Small intestine (tissue), 7 donors: ENCODE results near the gene PDE8A. TPM values are rescaled to one million over a fixed set of nuclear protein-coding genes. Genes with fewer than 3 reads are reported as not detected.

ENCODE experiments used
- DNase-seq, 2 donors: peaks; one replicate each; pipeline versions ENCODE4 v3.0.0 to v3.0.0-alpha.2; 2013
- FAIRE-seq: peaks from 2 replicates; lab custom pipeline; 2012; peaks lifted over from hg19 to GRCh38; lab: Jason Lieb, UNC
- H3K27ac ChIP-seq, 3 donors: one replicate each; pipeline ENCODE4 v1.5.1; 2013; ENCODE audit warnings: low read length in 2 of 3, mild to moderate bottlenecking in 2 of 3, control low read depth in 1 of 3, inconsistent platforms in 1 of 3, low read depth in 1 of 3, moderate library complexity in 1 of 3
- H3K27me3 ChIP-seq, 3 donors: one replicate each; pipeline ENCODE4 v1.6.1; 2013; ENCODE audit warnings: low read length in 3 of 3, inconsistent platforms in 1 of 3; ENCODE audit not compliant: control insufficient read depth in 3 of 3, insufficient read depth in 3 of 3
- H3K36me3 ChIP-seq, 3 donors: one replicate each; pipeline ENCODE4 v1.6.1; 2013; ENCODE audit warnings: low read length in 3 of 3, inconsistent platforms in 1 of 3, low read depth in 1 of 3, mild to moderate bottlenecking in 1 of 3, moderate library complexity in 1 of 3; ENCODE audit not compliant: control insufficient read depth in 3 of 3, insufficient read depth in 2 of 3
- H3K4me1 ChIP-seq, 3 donors: one replicate each; pipeline ENCODE4 v1.6.1; 2013; ENCODE audit warnings: low read length in 2 of 3, inconsistent platforms in 1 of 3, low read depth in 1 of 3, mild to moderate bottlenecking in 1 of 3, moderate library complexity in 1 of 3; ENCODE audit not compliant: control insufficient read depth in 3 of 3, insufficient read depth in 2 of 3
- H3K4me3 ChIP-seq, 3 donors: one replicate each; pipeline ENCODE4 v1.5.1; 2013; ENCODE audit warnings: low read length in 3 of 3, control low read depth in 1 of 3, inconsistent platforms in 1 of 3, low read depth in 1 of 3, mild to moderate bottlenecking in 1 of 3, moderate library complexity in 1 of 3
- H3K9me3 ChIP-seq, 2 donors: one replicate each; pipeline ENCODE4 v1.6.1; 2013; ENCODE audit warnings: low read depth in 1 of 2, low read length in 1 of 2; ENCODE audit not compliant: control insufficient read depth in 2 of 2, insufficient read depth in 1 of 2
- WGBS, 3 donors: extraction: QIAGEN DNeasy Blood & Tissue Kit; methylation state at CpG; one replicate each; pipeline ENCODE4 v1.1.7; 2013; 5-methylcytosine and 5-hydroxymethylcytosine counted together
- polyA plus RNA-seq, 4 donors: library from polyadenylated mRNA; stranded (reverse) in 3 of 4; unstranded in 1 of 4; fragments of 200-250 nt in 3 of 4; fragments of 120-200 nt in 1 of 4; gene quantifications; one replicate each; pipeline versions ENCODE4 v1.2.1 to v1.2.3, GENCODE V29; 2013
- donor health status: healthy with polysubstance abuse.
- donor health status: control.
- donor health status: control.
- donor health status: Bipolar disorder and iron deficiency.
- donor health status: healthy.

PDE8A gene
- polyA plus RNA-seq, 4 donors = 18.4 to 62.0 (median 26.8) TPM

DNA sequence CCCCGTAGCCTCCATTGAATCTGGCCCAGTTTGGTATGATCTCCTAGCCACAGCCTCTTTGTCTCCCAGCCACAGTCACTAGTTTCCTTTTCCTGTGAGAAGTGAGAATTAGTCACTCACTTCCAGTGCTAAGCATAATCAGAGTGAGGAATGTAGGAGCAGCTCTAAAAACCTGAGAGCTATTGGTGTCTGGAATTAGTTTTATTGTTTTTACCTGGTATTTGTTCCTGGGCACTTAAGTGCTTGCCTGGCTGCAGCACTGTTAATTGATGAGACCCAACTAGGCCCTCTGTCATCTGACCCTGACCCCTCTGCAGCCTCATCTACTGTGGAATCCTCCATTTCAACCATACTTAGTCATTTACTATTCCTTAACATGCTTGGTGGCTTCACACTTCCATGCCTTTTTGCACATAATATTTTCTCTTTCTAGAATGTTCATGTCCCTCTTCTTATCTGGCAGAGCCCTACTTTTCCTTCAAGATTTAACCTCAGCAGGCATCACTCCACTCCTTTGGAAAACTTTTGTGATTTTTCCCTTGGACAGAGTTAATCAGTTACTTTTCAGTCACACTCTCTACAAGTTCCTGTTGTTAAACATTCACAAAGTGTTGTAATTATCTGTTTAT is 48.8 kb downstream of the PDE8A start:
- H3K4me1 ChIP-seq = peaks cover 21 to 77% (median 38%) of the 10 kb centered on the region in 3 donors
- FAIRE-seq (no peak), DNase-seq (peak in 1 of 2 donors; percentile 64)
- 40 to 59% (median 52%) methylated on average over 1 of the region's 1 CpG for WGBS, 3 donors
- no peaks in the 10 kb centered on the region for H3K36me3 ChIP-seq
- H3K9me3 ChIP-seq = no peaks in the 10 kb centered on the region
- no peaks in the 10 kb centered on the region for H3K27me3 ChIP-seq
- no peak overlapping the region for H3K4me3 ChIP-seq
- H3K27ac ChIP-seq = peak overlapping the region; percentile 25 to 91 (median 57)

DNA sequence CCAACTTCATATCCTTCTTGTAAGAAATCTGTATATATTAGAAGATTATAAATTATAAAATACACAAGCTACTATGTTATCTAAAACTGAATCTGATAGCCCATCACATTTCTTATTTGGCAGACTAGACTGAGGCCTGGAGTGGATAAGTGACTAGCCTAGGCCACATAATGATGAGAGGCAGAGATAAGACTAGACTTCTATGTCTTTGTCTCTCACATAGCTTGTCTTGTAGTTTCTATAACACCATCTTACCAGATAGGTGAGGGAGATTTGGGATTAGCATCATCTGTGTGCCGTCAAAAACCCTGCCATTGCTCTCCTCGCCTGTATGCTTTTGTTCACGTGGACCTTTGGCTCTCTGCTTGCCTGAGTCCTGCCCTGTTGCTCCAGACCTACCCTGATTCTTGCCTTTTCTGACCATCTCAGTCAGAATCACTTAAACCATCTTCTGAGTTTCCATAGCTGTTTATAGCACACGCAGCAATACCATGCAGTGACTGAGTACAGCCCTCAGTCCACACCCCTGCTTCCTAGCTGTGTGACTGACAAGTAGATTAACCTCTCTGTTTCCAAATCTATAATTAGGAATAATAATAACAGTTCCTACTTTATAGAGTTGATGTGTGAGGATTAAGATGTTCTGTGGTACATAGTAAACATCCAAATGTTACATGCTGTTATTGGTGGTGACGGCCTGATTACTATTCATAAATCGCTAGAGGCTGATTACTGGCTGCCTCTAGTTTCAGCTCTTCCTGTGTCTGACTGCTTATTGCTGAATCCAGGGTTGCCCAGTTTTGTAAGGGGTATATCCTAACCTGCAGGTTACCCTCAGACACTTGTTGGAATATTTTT is 49.7 kb downstream of the PDE8A start:
- Histone ChIP-seq H3K4me1 (peaks cover 15 to 75% (median 30%) of the 10 kb centered on the region in 3 donors), H3K27me3 (no peaks in the 10 kb centered on the region), H3K27ac (peak overlapping the region; percentile 15 to 91 (median 61)), H3K36me3 (no peaks in the 10 kb centered on the region), H3K9me3 (no peaks in the 10 kb centered on the region), H3K4me3 (no peak overlapping the region)
- WGBS, 3 donors = 19 to 61% (median 35%) methylated on average over 6 of the region's 6 CpGs
- DNase-seq = peak in 1 of 2 donors; percentile 46
- no peak for FAIRE-seq

DNA sequence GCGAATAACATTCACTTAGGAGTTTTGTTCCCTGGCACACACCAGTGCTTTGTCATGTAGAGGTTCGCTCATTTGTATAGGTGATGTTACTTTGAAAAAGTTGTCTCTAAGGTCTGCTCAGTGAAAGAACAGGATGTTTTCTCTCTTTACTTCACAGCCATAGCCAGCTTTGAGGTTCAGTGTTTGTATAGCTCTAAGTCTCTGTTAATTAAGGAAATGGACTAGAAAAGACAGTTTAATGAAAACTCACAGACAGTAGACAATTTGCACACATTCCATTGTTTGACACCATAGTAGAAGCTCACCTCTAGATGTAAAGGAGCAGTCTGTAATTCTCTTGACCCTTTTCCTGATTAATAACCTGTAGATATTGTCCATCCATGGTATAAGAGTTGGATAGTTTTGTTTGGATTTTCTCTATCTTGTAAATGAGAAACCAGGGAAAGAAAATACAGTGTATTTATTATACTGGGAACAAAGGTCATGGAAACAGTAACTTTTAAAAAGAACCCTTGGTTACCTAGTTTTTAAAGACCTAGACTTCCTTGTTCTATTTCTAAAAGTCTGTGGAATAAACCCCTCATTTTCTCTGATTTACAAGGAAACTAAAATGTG is 50.4 kb downstream of the PDE8A start:
- Histone ChIP-seq H3K4me1 (peaks cover 12 to 69% (median 23%) of the 10 kb centered on the region in 3 donors), H3K4me3 (no peak overlapping the region)
- WGBS, 3 donors = 39 to 56% (median 46%) methylated on average over 2 of the region's 2 CpGs

DNA sequence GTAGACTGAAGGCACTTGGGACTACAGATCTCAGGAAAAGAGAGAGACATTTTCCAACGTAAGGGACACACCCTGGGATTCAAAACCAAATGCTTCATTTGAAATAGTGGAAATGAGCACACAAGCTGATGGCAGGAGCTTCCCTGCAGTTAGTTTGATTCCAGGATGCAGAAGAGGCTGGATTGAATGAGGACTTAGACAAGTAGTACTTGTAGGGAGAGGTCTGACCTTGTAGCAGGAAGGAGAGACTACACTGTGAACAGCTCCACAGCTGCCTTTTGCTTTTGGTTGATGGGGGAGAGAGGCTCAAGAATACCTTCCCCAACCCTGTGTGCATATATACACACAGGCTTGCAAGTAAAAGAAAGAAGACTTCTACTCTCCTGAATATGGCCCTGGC is 51.5 kb downstream of the PDE8A start:
- 16 to 28% (median 16%) methylated on average over 1 of the region's 1 CpG for WGBS, 3 donors
- DNase-seq (peak in 1 of 2 donors; percentile 40), FAIRE-seq (no peak)
- Histone ChIP-seq H3K4me1 (peaks cover 8 to 65% (median 19%) of the 10 kb centered on the region in 3 donors), H3K4me3 (no peak overlapping the region), H3K9me3 (no peaks in the 10 kb centered on the region), H3K27me3 (no peaks in the 10 kb centered on the region), H3K27ac (peak overlapping the region in 2 of 3 donors; percentile 76 to 91), H3K36me3 (no peaks in the 10 kb centered on the region)

More for the DNA sequence above, 50.4 kb downstream of the PDE8A start:
- Histone ChIP-seq H3K36me3 (no peaks in the 10 kb centered on the region), H3K27me3 (no peaks in the 10 kb centered on the region), H3K27ac (peak overlapping the region; percentile 15 to 91 (median 61)), H3K9me3 (no peaks in the 10 kb centered on the region)
- peak; percentile 26 for FAIRE-seq
- peak; percentile 58 to 67 for DNase-seq

DNA sequence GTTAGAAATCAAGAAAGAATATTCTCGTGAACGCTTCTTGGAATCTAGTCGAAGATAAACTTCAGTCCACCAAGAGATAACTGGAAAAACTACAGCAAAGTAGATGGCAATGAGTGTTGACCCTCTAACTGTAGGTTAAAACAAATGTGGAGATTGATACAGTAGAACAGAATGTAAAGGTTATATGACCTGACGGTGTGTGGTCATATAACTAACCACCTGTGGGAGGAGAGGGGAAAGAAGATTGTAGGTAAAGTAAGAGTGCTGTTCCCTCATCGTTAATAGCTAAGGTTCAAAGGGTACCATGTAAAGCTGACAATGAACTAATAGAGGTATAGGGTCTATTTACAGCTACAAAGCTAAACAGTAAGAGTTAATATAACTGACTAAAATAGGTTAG is 52.6 kb downstream of the PDE8A start:
- Histone ChIP-seq H3K27me3 (no peaks in the 10 kb centered on the region), H3K4me3 (no peak overlapping the region), H3K27ac (peak overlapping the region in 1 of 3 donors; percentile 91), H3K4me1 (peaks cover 8 to 54% (median 19%) of the 10 kb centered on the region in 3 donors), H3K9me3 (no peaks in the 10 kb centered on the region), H3K36me3 (no peaks in the 10 kb centered on the region)
- DNase-seq = peak in 1 of 2 donors; percentile 59
- WGBS, 3 donors = 65 to 84% (median 67%) methylated on average over 5 of the region's 5 CpGs
- FAIRE-seq = no peak

DNA sequence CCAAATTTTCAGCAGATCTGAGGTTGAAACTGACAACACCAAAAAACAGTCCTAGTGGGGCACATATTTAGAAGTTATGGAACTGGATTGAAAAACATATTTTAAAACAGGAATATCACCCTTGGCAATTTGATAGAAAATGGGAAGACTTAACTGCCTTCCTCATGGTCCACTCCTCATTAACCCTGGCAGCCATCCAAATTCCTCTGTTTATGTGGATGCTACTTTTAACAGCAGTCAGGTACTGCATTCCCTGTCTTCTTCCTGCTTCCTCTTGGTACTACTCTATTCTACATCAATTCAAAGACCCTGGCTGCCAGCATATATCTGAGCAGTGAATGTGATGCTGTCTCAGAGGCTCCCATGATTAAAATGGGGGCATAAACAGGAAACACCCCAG is 54.3 kb downstream of the PDE8A start:
- Histone ChIP-seq H3K27me3 (no peaks in the 10 kb centered on the region), H3K27ac (no peak overlapping the region), H3K9me3 (no peaks in the 10 kb centered on the region), H3K36me3 (no peaks in the 10 kb centered on the region), H3K4me1 (peaks cover 5 to 40% (median 10%) of the 10 kb centered on the region in 3 donors), H3K4me3 (no peak overlapping the region)
- FAIRE-seq (no peak), DNase-seq (no peak)

DNA sequence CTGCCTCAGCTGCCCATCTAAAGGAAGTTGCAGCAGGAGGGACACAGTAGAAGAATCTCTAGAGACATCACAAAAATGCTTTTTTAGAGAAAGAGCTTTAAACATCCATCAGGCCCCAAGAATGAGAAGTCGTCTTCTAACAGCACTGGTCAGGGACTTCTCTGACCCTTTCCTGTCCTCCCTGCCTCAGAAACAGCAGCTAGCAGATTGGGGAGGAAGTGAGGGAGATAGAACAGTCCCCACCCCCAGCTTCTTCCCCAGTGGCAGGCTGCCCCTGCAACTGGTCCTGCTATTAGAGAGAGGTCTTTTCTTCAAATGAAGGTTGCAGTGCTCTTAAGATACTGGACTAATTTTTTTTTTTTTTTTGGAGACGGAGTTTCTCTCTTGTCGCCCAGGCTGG is 55.1 kb downstream of the PDE8A start:
- H3K27ac ChIP-seq = no peak overlapping the region
- H3K36me3 ChIP-seq = no peaks in the 10 kb centered on the region
- 61 to 94% (median 82%) methylated on average over 3 of the region's 3 CpGs for WGBS, 3 donors
- H3K4me3 ChIP-seq = no peak overlapping the region
- no peak for DNase-seq
- FAIRE-seq = no peak
- H3K9me3 ChIP-seq = no peaks in the 10 kb centered on the region
- H3K27me3 ChIP-seq = no peaks in the 10 kb centered on the region
- peaks cover 4 to 32% (median 10%) of the 10 kb centered on the region in 3 donors for H3K4me1 ChIP-seq

DNA sequence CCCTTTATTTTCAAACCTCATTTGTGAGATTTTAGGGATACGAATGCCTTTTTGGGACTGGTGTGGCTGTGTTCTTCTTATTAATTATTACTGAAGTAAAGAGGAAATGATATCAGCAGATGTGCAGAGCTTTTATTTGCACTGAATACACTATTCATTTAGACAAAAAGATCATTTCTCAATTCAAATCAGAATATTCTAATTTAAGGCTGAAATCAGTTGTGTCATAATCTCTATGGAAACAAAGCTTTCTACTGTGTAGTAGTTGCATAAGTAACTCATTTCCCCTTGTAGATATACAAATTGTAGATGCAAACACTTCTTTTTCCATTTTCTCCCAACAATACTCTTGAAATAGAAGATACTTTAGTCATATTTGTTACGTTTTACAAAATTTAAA is 56.0 kb downstream of the PDE8A start:
- H3K4me1 ChIP-seq = peaks cover 2 to 28% (median 10%) of the 10 kb centered on the region in 3 donors
- H3K36me3 ChIP-seq = no peaks in the 10 kb centered on the region
- no peak overlapping the region for H3K4me3 ChIP-seq
- 88 to 97% (median 93%) methylated on average over 2 of the region's 2 CpGs for WGBS, 3 donors
- no peaks in the 10 kb centered on the region for H3K27me3 ChIP-seq
- no peaks in the 10 kb centered on the region for H3K9me3 ChIP-seq
- H3K27ac ChIP-seq = no peak overlapping the region
- DNase-seq = no peak
- FAIRE-seq = no peak
